Measurements from ENCODE around the gene LRRC26.

The LRRC26 gene

DNA sequence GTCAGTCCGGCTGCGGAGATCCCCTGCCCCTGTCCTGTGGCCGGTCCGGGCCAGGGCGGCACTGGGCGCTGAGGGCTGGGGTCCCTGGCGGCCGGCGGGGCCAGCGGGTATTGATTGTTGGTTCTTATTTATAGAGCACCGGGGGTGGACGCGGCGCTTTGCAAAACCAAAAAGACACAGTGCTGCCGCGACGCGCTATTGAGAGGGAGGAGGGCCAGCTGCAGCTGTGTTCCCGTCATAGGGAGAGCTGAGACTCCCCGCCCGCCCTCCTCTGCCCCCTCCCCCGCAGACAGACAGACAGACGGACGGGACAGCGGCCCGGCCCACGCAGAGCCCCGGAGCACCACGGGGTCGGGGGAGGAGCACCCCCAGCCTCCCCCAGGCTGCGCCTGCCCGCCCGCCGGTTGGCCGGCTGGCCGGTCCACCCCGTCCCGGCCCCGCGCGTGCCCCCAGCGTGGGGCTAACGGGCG, 2.5 kb downstream of the LRRC26 start:
- Histone ChIP-seq H3K27ac (ENCODE audit: low read depth, low read length) (no peak overlapping the region), H3K9me2 (replicated peaks; ENCODE audit: control insufficient read depth, low read length) (no peaks in the 10 kb centered on the region), H3K4me2 (ENCODE audit: low read length) (no peak overlapping the region), H3K27me3 (ENCODE audit: control insufficient read depth, low read length) (peaks cover 49% of the 10 kb centered on the region), H3K4me3 (ENCODE audit: low read length) (no peak overlapping the region), H3K36me3 (ENCODE audit: control insufficient read depth, low read length) (no peaks in the 10 kb centered on the region), H3K4me1 (ENCODE audit: control insufficient read depth, low read length) (peaks cover 11% of the 10 kb centered on the region), H4K20me1 (ENCODE audit: control insufficient read depth, insufficient read depth, low read depth, low read length) (no peaks in the 10 kb centered on the region), H3K9me3 (ENCODE audit: control insufficient read depth, insufficient read depth, low read length) (no peaks in the 10 kb centered on the region), H3F3A (ENCODE audit: control insufficient read depth, insufficient read depth) (no peaks in the 10 kb centered on the region), H3K79me2 (ENCODE audit: control insufficient read depth, low read length) (no peaks in the 10 kb centered on the region)
- TF ChIP-seq, protein P1, sequence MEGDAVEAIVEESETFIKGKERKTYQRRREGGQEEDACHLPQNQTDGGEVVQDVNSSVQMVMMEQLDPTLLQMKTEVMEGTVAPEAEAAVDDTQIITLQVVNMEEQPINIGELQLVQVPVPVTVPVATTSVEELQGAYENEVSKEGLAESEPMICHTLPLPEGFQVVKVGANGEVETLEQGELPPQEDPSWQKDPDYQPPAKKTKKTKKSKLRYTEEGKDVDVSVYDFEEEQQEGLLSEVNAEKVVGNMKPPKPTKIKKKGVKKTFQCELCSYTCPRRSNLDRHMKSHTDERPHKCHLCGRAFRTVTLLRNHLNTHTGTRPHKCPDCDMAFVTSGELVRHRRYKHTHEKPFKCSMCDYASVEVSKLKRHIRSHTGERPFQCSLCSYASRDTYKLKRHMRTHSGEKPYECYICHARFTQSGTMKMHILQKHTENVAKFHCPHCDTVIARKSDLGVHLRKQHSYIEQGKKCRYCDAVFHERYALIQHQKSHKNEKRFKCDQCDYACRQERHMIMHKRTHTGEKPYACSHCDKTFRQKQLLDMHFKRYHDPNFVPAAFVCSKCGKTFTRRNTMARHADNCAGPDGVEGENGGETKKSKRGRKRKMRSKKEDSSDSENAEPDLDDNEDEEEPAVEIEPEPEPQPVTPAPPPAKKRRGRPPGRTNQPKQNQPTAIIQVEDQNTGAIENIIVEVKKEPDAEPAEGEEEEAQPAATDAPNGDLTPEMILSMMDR (IDR thresholded peaks at IDR 0.05; ENCODE audit: low read depth, low read length, poor library complexity, severe bottlenecking): no peak
- no peak for TF ChIP-seq EZH2phosphoT487 (IDR thresholded peaks at IDR 0.05; ENCODE audit: borderline replicate concordance, low read length)

DNA sequence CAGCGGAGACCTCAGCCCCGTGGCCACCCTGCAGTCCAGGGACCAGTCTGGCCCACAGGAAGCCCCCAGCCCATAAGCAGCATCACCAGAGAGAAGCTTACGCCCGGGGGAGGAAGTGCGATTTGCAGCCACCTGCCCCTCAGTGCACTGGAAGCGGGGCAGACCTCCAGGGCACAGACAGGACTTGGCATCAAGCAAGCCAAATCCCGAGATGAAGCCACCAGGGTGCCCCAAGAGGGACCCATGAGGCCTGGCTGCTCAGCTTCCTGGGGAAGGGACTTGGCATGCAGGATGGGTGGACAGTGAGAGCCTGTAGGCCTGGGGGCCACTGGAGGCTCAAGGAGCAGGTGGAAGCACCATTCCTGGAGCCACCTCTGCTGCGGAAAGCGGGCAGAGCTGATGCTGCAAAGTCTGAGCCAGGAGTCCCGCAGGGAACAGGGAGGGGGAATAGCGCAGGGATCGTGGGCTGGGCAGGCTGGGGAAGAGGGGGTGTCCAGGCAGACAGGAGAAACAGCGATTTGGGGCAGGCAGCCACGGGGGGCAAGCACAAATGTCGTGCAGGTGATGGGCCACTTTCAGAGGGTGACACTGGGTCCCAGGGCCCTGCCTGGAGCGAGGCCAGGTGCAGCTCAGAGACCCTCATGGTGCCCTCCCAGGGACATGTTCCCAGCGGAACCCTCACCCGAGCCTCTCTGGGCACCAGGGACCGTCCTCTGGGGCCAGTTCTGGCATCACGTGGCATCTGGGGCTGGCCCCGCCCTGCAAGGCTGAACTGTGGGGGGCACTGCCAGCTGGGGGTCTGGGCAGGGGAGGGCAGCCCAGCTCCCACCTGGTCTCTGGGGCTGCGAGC, 3.2 kb downstream of the LRRC26 start:
- Histone ChIP-seq H3K4me2 (ENCODE audit: low read length) (no peak overlapping the region), H3K9me3 (ENCODE audit: control insufficient read depth, insufficient read depth, low read length) (no peaks in the 10 kb centered on the region), H3K4me1 (ENCODE audit: control insufficient read depth, low read length) (peaks cover 11% of the 10 kb centered on the region), H3K79me2 (ENCODE audit: control insufficient read depth, low read length) (no peaks in the 10 kb centered on the region), H3K36me3 (ENCODE audit: control insufficient read depth, low read length) (no peaks in the 10 kb centered on the region), H3K27ac (ENCODE audit: low read depth, low read length) (no peak overlapping the region), H3K27me3 (ENCODE audit: control insufficient read depth, low read length) (peaks cover 49% of the 10 kb centered on the region), H3F3A (ENCODE audit: control insufficient read depth, insufficient read depth) (no peaks in the 10 kb centered on the region), H3K9me2 (replicated peaks; ENCODE audit: control insufficient read depth, low read length) (no peaks in the 10 kb centered on the region), H4K20me1 (ENCODE audit: control insufficient read depth, insufficient read depth, low read depth, low read length) (no peaks in the 10 kb centered on the region), H3K4me3 (ENCODE audit: low read length) (no peak overlapping the region)
- TF ChIP-seq EZH2phosphoT487 (IDR thresholded peaks at IDR 0.05; ENCODE audit: borderline replicate concordance, low read length): no peak
- TF ChIP-seq, protein P1 (IDR thresholded peaks at IDR 0.05; ENCODE audit: low read depth, low read length, poor library complexity, severe bottlenecking): no peak

DNA sequence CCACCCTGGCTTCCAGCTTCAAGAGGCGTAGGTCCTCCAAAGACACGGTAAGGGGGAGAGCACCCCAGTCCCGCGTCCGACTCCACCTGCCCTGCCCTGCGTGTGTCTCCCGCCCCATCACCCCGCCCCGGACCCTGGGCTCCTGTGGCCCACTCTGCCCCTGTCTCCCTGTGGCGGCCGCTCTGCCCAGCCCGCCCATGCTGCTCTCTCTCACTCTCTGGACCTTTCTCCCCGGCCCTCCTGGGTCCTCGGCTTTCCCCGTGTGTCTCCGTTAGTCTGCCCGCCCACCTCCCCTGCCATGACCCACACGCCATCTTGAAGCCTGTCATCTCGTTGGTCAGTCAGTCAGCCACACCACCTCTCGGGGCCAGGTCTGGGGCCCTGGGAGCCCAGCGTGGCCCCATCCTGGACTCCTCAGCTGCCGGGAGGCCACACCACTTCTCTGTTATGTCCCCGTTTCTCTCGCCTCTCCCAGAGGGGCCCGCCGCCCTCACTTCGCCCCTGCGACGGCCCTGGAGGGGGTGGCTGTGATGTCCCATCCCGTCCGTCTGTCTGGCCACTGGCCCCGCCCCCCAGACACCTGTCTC, 4.5 kb downstream of the LRRC26 start:
- Histone ChIP-seq H3K36me3 (ENCODE audit: control insufficient read depth, low read length) (no peaks in the 10 kb centered on the region), H3K9me3 (ENCODE audit: control insufficient read depth, insufficient read depth, low read length) (no peaks in the 10 kb centered on the region), H3K79me2 (ENCODE audit: control insufficient read depth, low read length) (no peaks in the 10 kb centered on the region), H3K27me3 (ENCODE audit: control insufficient read depth, low read length) (peaks cover 42% of the 10 kb centered on the region), H3K9me2 (replicated peaks; ENCODE audit: control insufficient read depth, low read length) (no peaks in the 10 kb centered on the region), H3F3A (ENCODE audit: control insufficient read depth, insufficient read depth) (no peaks in the 10 kb centered on the region), H3K4me3 (ENCODE audit: low read length) (no peak overlapping the region), H3K4me2 (ENCODE audit: low read length) (no peak overlapping the region), H3K27ac (ENCODE audit: low read depth, low read length) (no peak overlapping the region), H4K20me1 (ENCODE audit: control insufficient read depth, insufficient read depth, low read depth, low read length) (no peaks in the 10 kb centered on the region), H3K4me1 (ENCODE audit: control insufficient read depth, low read length) (peaks cover 11% of the 10 kb centered on the region)
- TF ChIP-seq, protein P1 (IDR thresholded peaks at IDR 0.05; ENCODE audit: low read depth, low read length, poor library complexity, severe bottlenecking): no peak
- no peak for TF ChIP-seq EZH2phosphoT487 (IDR thresholded peaks at IDR 0.05; ENCODE audit: borderline replicate concordance, low read length)

Data from DOHH2 (cell line).